Lower lobe of right lung (tissue), 2 donors: Measurements from ENCODE around the gene PAMR1. TPM values are rescaled to one million over a fixed set of nuclear protein-coding genes. Genes with fewer than 3 reads are reported as not detected.

Experiments
- ATAC-seq, 2 donors: fragments of 200-7000 bp; cut with Tn5 transposase; one replicate each; pipeline ENCODE4 v1.9.1; 2020 to 2022; ENCODE audit warnings: mild to moderate bottlenecking in 2 of 2, moderate library complexity in 2 of 2
- DNase-seq: peaks from one replicate; pipeline ENCODE4 v3.0.0-alpha.2; 2020
- H3K27ac ChIP-seq: fragments of 200-600 bp; one replicate; pipeline ENCODE4 v1.8.0; 2022
- H3K27me3 ChIP-seq: fragments of 200-600 bp; one replicate; pipeline ENCODE4 v1.8.0; 2022; ENCODE audit warnings: low read depth
- H3K36me3 ChIP-seq: fragments of 200-600 bp; one replicate; pipeline ENCODE4 v1.8.0; 2022; ENCODE audit warnings: mild to moderate bottlenecking
- H3K4me1 ChIP-seq: fragments of 200-600 bp; one replicate; pipeline ENCODE4 v1.8.0; 2022
- H3K4me3 ChIP-seq: fragments of 200-600 bp; one replicate; pipeline ENCODE4 v1.8.0; 2022; ENCODE audit warnings: mild to moderate bottlenecking
- H3K9me3 ChIP-seq: fragments of 200-600 bp; one replicate; pipeline ENCODE4 v1.8.0; 2022
- intact Hi-C: fragments of 100-400 bp; cut with DNase I; formaldehyde crosslinking; loops from one replicate; pipeline ENCODE4 v1.11.0; 2022
- total RNA-seq: library from RNA; stranded (reverse); fragmentation: NEBNext Ultra II Directional; extraction: Animal tissue kit (Norgen Biotek cat#: 25700); gene quantifications from one replicate; pipeline ENCODE4 v1.2.1, GENCODE V29; 2021
- TF ChIP-seq, protein P1 (sequence below): fragments of 200-600 bp; IDR thresholded peaks from one replicate; pipeline ENCODE4 v1.8.0; 2022; ENCODE audit warnings: antibody characterized with exemption, mild to moderate bottlenecking
- donor health status: DM: no; HTN: yes; CAD: no; lungs with severe emphysema.

Gene PAMR1
- total RNA-seq, 1 donor from 2014 or later: 5.6 TPM

DNA sequence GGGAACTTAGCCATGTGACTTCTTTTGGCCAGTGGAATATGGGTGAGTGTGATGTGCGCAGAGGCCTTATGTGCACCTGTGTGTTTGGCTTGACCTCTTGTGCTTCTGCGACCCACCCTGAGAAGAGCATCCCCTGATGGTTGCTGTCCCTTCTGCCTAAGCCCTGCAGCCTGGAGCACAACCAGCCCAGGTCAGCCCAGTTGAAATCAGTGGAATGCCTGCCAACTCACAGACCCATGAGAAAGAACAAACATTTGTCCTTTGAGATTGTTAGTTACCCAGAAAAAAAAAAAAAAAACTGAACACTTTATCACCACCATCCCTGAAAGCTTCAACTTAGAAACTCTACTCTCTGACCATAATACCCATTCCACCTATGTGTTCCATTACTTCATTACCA lies 38.5 kb downstream of the PAMR1 start:
- intact Hi-C loops: no loop called here
- DNase-seq (no peak), ATAC-seq (no peak)
- Histone ChIP-seq H3K27ac (no peak overlapping the region), H3K9me3 (peaks cover 6% of the 10 kb centered on the region), H3K27me3 (no peaks in the 10 kb centered on the region), H3K4me1 (no peaks in the 10 kb centered on the region), H3K36me3 (no peaks in the 10 kb centered on the region), H3K4me3 (no peak overlapping the region)
- TF ChIP-seq, protein P1, sequence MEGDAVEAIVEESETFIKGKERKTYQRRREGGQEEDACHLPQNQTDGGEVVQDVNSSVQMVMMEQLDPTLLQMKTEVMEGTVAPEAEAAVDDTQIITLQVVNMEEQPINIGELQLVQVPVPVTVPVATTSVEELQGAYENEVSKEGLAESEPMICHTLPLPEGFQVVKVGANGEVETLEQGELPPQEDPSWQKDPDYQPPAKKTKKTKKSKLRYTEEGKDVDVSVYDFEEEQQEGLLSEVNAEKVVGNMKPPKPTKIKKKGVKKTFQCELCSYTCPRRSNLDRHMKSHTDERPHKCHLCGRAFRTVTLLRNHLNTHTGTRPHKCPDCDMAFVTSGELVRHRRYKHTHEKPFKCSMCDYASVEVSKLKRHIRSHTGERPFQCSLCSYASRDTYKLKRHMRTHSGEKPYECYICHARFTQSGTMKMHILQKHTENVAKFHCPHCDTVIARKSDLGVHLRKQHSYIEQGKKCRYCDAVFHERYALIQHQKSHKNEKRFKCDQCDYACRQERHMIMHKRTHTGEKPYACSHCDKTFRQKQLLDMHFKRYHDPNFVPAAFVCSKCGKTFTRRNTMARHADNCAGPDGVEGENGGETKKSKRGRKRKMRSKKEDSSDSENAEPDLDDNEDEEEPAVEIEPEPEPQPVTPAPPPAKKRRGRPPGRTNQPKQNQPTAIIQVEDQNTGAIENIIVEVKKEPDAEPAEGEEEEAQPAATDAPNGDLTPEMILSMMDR: no peak

DNA sequence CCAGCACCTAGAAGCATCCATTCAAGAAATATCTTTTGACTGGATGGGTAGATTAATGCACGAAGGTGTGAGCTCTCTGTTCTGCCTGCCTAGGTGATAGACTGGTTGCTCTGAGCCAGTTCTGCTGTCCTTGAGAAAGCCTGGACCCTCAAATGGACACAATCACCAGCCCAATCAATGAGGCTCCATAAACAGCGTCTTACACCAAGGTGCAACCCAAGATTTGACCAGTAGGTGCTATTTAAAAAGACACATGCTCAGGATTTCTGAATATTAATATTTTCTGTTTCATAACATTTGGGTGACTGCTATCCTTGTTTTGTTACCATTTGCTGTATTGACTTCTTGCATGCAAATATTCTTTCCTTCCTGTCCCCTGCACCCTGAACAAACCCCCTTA lies 39.0 kb downstream of the PAMR1 start:
- Histone ChIP-seq H3K27me3 (no peaks in the 10 kb centered on the region), H3K4me3 (no peak overlapping the region), H3K4me1 (no peaks in the 10 kb centered on the region), H3K9me3 (peaks cover 6% of the 10 kb centered on the region), H3K27ac (no peak overlapping the region), H3K36me3 (no peaks in the 10 kb centered on the region)
- TF ChIP-seq, protein P1: no peak
- no peak for ATAC-seq
- no peak for DNase-seq
- intact Hi-C loops: no loop called here

DNA sequence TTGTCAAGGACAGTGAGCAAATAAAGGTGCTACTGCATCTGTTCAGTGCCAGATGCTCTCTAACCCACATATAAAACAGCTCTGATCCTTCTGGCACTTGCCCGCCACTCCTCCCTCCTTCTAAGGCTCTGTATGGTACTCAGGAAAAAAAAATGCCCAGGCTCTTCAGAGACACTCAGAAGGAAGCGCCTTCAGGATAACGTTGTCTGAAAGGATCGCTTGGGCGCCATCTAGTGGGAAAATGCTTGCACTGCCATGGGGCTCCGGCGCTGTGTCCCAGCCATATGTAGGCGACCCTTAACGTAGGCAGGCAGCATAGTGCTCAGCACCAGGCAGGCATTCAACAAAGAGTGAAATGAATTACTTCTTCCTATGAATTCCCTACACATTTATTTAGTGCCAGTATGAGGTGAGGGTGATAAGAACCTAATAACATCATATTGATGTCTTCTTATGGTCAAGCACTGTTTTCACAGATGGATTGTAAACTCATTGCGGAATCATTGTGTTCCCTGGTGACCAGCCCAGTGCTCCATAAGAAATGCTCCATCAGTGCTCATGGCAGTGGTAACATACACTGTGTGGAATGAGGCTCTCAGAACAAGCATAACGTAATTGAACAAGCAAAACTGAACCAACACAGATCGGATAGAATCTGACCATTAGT lies 39.6 kb downstream of the PAMR1 start:
- Histone ChIP-seq H3K4me3 (no peak overlapping the region), H3K27ac (no peak overlapping the region), H3K9me3 (peaks cover 6% of the 10 kb centered on the region), H3K4me1 (no peaks in the 10 kb centered on the region), H3K36me3 (no peaks in the 10 kb centered on the region), H3K27me3 (no peaks in the 10 kb centered on the region)
- peak; percentile 83 for DNase-seq
- TF ChIP-seq, protein P1: peak; percentile 96
- intact Hi-C loops: no loop called here
- ATAC-seq: peak; percentile 97

DNA sequence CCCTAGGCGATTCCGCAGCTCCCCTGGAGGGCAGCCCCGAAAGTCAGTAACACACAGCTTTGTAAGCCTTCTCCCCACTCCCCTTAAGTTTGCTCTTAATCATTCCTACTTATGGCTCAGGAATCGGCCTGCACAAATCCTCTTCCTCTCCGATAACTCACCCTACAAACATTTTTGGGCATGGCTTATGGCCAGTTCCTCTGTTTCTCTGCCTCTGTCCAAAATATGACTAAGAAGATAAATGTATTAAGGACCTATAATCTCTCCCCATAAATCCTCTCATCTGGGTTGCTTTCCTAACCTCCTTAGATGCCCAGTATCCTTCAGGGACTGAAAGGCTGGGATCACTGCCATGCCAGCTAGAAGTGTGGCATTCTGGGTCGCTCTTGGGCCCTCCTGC lies 41.0 kb downstream of the PAMR1 start:
- Histone ChIP-seq H3K4me3 (no peak overlapping the region), H3K9me3 (peaks cover 6% of the 10 kb centered on the region), H3K4me1 (no peaks in the 10 kb centered on the region), H3K27ac (no peak overlapping the region), H3K27me3 (no peaks in the 10 kb centered on the region), H3K36me3 (no peaks in the 10 kb centered on the region)
- TF ChIP-seq, protein P1: no peak
- ATAC-seq: no peak
- no peak for DNase-seq
- intact Hi-C loops: no loop called here

DNA sequence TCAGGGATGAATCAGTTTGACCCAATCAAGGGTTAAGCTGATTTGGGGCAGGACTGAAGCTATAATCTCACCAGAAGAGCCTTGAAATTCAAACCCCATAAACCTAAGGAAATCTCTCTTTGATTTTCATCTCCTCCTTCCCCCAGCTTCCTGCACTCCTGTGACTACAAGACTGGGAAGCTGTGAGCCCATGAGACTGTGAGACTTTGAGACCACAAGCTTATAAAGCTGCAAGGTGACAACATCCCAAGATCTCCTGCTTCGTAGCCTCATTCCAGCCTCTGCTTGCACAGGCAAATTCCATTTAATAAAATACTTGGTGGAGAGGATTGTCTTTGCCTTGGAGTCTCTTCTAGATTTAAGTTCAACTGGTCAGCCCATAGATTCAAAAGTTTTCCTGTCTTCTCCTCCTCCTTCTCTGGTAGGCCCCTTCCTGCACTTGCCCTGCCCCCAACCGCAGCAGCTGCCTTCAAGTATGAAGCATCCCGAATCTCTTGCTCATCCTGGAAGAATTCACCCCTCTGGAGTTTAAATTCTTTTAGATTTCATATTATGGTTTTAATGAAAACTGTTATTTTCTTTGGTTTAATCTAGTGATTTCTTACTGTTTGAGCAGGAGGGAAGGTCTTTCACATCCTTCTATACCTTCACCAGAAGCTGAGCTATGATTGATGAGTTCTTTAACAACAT lies 42.1 kb downstream of the PAMR1 start:
- Histone ChIP-seq H3K4me3 (no peak overlapping the region), H3K27me3 (no peaks in the 10 kb centered on the region), H3K9me3 (peaks cover 6% of the 10 kb centered on the region), H3K4me1 (no peaks in the 10 kb centered on the region), H3K27ac (no peak overlapping the region), H3K36me3 (no peaks in the 10 kb centered on the region)
- intact Hi-C loops: no loop called here
- TF ChIP-seq, protein P1: no peak
- ATAC-seq (no peak), DNase-seq (no peak)
